GM10266 (cell line): ENCODE measurements around the gene UST.
A peak's percentile ranks its signal among the peaks of the same experiment; 100 is the strongest.

ENCODE experiments used
- DNase-seq: peaks from one replicate; pipeline ENCODE4 v3.0.0; 2012; ENCODE audit errors: extremely low spot score
- CTCF ChIP-seq: IDR thresholded peaks from 2 replicates; pipeline ENCODE4 v1.5.1; 2012; ENCODE audit warnings: mild to moderate bottlenecking, low read depth; ENCODE audit not compliant: control insufficient read depth, insufficient read depth; ENCODE audit errors: missing control alignments

Gene UST, protein sequence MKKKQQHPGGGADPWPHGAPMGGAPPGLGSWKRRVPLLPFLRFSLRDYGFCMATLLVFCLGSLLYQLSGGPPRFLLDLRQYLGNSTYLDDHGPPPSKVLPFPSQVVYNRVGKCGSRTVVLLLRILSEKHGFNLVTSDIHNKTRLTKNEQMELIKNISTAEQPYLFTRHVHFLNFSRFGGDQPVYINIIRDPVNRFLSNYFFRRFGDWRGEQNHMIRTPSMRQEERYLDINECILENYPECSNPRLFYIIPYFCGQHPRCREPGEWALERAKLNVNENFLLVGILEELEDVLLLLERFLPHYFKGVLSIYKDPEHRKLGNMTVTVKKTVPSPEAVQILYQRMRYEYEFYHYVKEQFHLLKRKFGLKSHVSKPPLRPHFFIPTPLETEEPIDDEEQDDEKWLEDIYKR

DNA sequence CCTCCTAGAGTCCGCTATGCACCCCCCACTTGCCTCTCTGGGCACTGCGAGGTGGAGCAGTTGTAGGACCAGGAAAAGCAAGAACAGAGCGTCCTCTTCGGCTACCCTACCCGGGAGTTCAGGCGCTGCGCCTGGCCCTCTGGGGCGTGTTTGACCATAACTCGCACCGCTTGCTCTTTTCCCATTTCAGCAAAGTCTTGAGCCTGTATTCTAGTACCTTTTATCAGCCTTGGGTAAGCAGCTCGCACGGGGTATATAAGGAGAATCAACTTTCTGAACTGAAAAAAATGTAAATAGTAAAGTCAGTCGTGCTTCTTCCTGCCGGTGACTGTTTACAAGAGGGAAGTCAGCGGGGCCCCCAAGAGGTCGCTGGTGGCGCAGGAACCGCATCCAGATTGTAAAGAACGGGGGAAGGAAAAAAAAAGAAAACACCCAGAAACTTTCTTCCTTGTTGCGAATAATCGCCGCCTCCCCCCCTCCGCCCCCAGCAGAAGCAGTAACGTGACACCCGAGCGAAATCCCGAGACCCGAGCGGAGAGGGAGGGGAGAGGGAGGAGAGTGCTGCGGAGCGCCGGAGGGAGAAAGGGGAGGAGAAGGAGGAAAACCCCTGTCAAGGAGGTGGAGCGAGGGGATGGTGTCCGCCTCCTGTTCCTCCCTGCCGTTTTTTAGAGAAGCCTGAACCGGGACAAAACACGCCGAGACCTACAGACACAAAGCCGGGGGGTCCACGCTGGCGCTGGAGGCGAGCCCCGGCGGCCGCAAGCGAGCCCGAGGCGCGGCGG is at the start of gene UST:
Gene UST (plus strand): TSS at position 668 of the 782 bp plus-strand sequence. CDS start 401 bp downstream, outside the sequence.
- peak; percentile 85 for DNase-seq
- TF ChIP-seq CTCF: peak; percentile 72

DNA sequence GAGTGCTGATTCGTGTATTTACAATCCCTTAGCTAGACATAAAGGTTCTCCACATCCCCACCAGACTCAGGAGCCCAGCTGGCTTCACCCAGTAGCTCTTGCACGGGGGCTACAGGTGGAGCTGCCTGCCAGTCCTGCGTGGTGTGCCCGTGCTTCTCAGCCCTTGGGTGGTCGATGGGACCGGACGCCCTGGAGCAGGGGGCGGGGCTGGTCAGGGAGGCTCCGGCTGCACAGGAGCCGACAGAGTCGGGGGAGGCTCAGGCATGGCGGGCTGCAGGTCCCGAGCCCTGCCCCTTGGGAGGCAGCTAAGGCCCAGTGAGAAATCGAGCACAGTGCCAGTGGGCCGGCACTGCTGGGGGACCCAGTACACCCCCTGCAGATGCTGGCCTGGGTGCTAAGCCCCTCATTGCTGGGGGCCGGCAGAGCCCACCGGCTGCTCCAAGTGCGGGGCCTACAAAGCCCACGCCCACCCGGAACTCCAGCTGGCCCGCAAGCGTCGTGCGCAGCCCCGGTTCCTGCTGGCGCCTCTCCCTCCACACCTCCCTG is 48.9 kb upstream of the UST start:
- DNase-seq: no peak
- no peak for TF ChIP-seq CTCF

DNA sequence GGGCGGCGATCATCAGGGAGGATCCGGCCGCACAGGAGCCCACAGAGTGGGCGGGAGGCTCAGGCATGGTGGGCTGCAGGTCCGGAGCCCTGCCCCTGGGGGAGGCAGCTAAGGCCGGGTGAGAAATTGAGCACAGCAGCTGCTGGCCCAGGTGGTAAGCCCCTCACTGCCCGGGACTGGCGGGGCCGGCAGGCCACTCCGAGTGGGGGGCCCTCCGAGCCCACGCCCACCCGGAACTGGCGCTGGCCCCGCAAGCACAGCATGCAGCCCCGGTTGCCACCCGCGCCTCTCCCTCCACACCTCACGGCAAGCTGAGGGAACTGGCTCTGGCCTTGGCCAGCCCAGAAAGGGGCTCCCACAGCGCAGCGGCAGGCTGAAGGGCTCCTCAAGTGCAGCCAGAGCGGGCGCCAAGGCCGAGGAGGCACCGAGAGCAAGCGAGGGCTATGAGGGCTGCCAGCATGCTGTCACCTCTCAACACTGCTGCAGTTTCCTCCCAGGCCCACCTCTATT is 48.1 kb upstream of the UST start:
- DNase-seq: no peak
- TF ChIP-seq CTCF: no peak

DNA sequence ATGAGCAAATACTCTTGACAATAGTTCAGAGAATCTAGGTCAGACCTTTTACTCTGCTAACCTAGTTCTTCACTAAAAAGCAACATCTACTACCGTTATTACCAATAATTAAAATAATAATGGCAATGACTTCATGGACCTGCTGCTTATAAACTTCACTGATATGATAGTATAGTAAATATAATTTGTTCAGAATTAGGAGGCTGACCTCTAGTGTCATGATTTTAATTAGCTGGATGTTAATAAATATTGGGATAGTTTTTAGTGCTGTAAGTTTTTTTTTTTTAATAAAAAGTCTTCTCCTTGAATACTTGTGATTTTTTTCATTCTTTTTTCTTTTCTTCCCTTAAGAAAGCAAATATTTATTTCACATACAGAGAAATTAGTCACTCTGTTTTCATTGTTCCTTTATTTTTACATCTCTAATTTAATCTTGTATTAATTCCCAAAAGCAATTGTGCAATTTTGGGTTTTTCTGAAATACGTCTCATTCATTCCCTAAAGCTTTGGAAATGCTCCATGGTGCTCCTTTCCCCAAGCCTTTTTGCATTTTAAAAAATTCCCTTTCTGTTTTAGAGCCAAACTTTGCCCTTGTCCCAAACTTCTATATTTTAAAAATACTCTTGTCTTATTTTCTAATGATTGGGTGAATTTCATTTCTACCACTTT is 46.6 kb upstream of the UST start:
- peak; percentile 16 for TF ChIP-seq CTCF
- DNase-seq: peak; percentile 68

- peak; percentile 77 for DNase-seq
- no peak for TF ChIP-seq CTCF
These were observed 46.0 kb upstream of the UST start for GRCh38 chr6:148700741-148701311.

- no peak for TF ChIP-seq CTCF
- DNase-seq: no peak
These were observed 45.5 kb upstream of the UST start for GRCh38 chr6:148701375-148701774.
